A549 (cell line): ENCODE measurements around the gene CNOT3. TPM values are rescaled to one million over a fixed set of nuclear protein-coding genes. Genes with fewer than 3 reads are reported as not detected.

Experiments
- ATAC-seq, 2 experiments: fragments of 200-7000 bp in 1 of 2; fragments of >200 bp in 1 of 2; cut with Nextera tagmentation in 1 of 2; cut with Tn5 transposase in 1 of 2; 3 replicates each; pipeline versions ENCODE4 v1.8.0 to v1.9.1; 2018 to 2020; ENCODE audit warnings: mild to moderate bottlenecking in 1 of 2, moderate library complexity in 1 of 2
- CTCF ChIA-PET: fragments of 300-600 bp; sonication (Branson Sonifier 250); formaldehyde crosslinking; extraction: SDS; loops from one replicate; lab custom pipeline; 2021; ENCODE audit warnings: antibody characterized with exemption, inconsistent platforms; lab: Yijun Ruan, JAX
- POLR2A ChIA-PET: fragments of 350-600 bp; formaldehyde crosslinking; extraction: SDS; loops from one replicate; lab custom pipeline; 2021; ENCODE audit warnings: antibody characterized with exemption, inconsistent platforms; lab: Yijun Ruan, JAX
- DNase-seq, 2 experiments: peaks; one replicate each; pipeline versions ENCODE4 v3.0.0 to v3.0.0-alpha.2; 2011 to 2016; ENCODE audit warnings: low read depth in 1 of 2, low spot score in 1 of 2
- FAIRE-seq: peaks from 2 replicates; lab custom pipeline; 2011; peaks lifted over from hg19 to GRCh38; lab: Jason Lieb, UNC
- H3K27ac ChIP-seq, 2 experiments: fragments of >200 bp; sonication (Bioruptor Twin); formaldehyde crosslinking; 3 replicates each; pipeline ENCODE4 v1.5.1; 2016 to 2017
- H3K4me1 ChIP-seq: fragments of >200 bp; sonication (Bioruptor Twin); formaldehyde crosslinking; 3 replicates; pipeline ENCODE4 v1.6.1; 2016
- H3K4me2 ChIP-seq: fragments of >200 bp; sonication (Bioruptor Twin); formaldehyde crosslinking; 3 replicates; pipeline ENCODE4 v1.6.1; 2016
- H3K4me3 ChIP-seq: fragments of >200 bp; sonication (Bioruptor Twin); formaldehyde crosslinking; 3 replicates; pipeline ENCODE4 v1.5.1; 2016
- H3K9me3 ChIP-seq: fragments of >200 bp; sonication (Bioruptor Twin); formaldehyde crosslinking; 3 replicates; pipeline ENCODE4 v1.6.1; 2016
- BCL3 ChIP-seq: fragments of >200 bp; sonication (Bioruptor Twin); formaldehyde crosslinking; IDR thresholded peaks from 3 replicates; pipeline ENCODE4 v1.6.1; 2016
- BHLHE40 ChIP-seq: IDR thresholded peaks from 2 replicates; pipeline ENCODE4 v1.6.1; 2012; ENCODE audit warnings: low read depth, low read length, inconsistent platforms
- CHD2 ChIP-seq: fragments of 150-350 bp; IDR thresholded peaks from 2 replicates; pipeline ENCODE4 v1.6.1; 2014; ENCODE audit warnings: low read length; ENCODE audit not compliant: partially characterized antibody
- CHD4 ChIP-seq: fragments of 200-600 bp; sonication (generic); IDR thresholded peaks from 2 replicates; pipeline ENCODE4 v1.6.1; 2016; ENCODE audit warnings: antibody characterized with exemption, mild to moderate bottlenecking, borderline replicate concordance
- CTCF ChIP-seq: fragments of >200 bp; sonication (Bioruptor Twin); formaldehyde crosslinking; IDR thresholded peaks from 3 replicates; pipeline ENCODE4 v1.5.1; 2016
- E2F6 ChIP-seq: IDR thresholded peaks from 2 replicates; pipeline ENCODE4 v1.6.1; 2012; ENCODE audit warnings: low read depth, borderline replicate concordance
- EHF ChIP-seq: fragments of 250-450 bp; sonication (Bioruptor Pico); IDR thresholded peaks from 2 replicates; pipeline ENCODE4 v1.5.0; 2020; ENCODE audit warnings: mild to moderate bottlenecking
- EHMT2 ChIP-seq: fragments of 200-600 bp; sonication (generic); IDR thresholded peaks from 2 replicates; pipeline ENCODE4 v1.6.1; 2016; ENCODE audit warnings: antibody characterized with exemption, low read depth, mild to moderate bottlenecking, moderate library complexity
- ESRRA ChIP-seq: fragments of 150-350 bp; IDR thresholded peaks from 2 replicates; pipeline ENCODE4 v1.6.1; 2014; ENCODE audit warnings: mild to moderate bottlenecking, low read length, borderline replicate concordance
- FOSB ChIP-seq: fragments of 250-450 bp; sonication (Bioruptor Pico); IDR thresholded peaks from 2 replicates; pipeline ENCODE4 v1.5.0; 2020; ENCODE audit warnings: mild to moderate bottlenecking, moderate library complexity
- FOSL2 ChIP-seq, 2 experiments: fragments of 450-650 bp in 1 of 2; fragments of >200 bp in 1 of 2; sonication (Bioruptor Twin) in 1 of 2; formaldehyde crosslinking; IDR thresholded peaks; 2 replicates each; pipeline versions ENCODE4 v1.5.0 to v1.6.1; 2016 to 2020; ENCODE audit warnings: mild to moderate bottlenecking in 1 of 2, moderate library complexity in 1 of 2
- GATA3 ChIP-seq: IDR thresholded peaks from 2 replicates; pipeline ENCODE4 v1.6.1; 2012; ENCODE audit warnings: borderline replicate concordance
- HES2 ChIP-seq: fragments of >200 bp; sonication (Bioruptor Twin); formaldehyde crosslinking; IDR thresholded peaks from 2 replicates; pipeline ENCODE4 v1.6.1; 2016
- HOXA7 ChIP-seq: fragments of 250-450 bp; sonication (Bioruptor Pico); IDR thresholded peaks from 2 replicates; pipeline ENCODE4 v1.5.0; 2020; ENCODE audit warnings: mild to moderate bottlenecking, moderate library complexity
- JUN ChIP-seq, 2 experiments: fragments of >200 bp; sonication (Bioruptor Twin); formaldehyde crosslinking; IDR thresholded peaks; 2 replicates in 1 of 2; 3 replicates in 1 of 2; pipeline ENCODE4 v1.6.1; 2016 to 2017
- KDM5A ChIP-seq: fragments of 200-600 bp; sonication (generic); IDR thresholded peaks from 2 replicates; pipeline ENCODE4 v1.6.1; 2016; ENCODE audit warnings: antibody characterized with exemption, mild to moderate bottlenecking
- MAX ChIP-seq: IDR thresholded peaks from 2 replicates; pipeline ENCODE4 v1.6.1; 2012
- MYC ChIP-seq: IDR thresholded peaks from 2 replicates; pipeline ENCODE4 v1.6.1; 2012; ENCODE audit warnings: mild to moderate bottlenecking, inconsistent platforms, low read length, improper control_type of control experiment, borderline replicate concordance
- NPAS2 ChIP-seq: fragments of 250-450 bp; sonication (Bioruptor Pico); IDR thresholded peaks from 2 replicates; pipeline ENCODE4 v1.8.0; 2022; ENCODE audit warnings: mild to moderate bottlenecking, moderate library complexity, borderline replicate concordance
- NR3C1 ChIP-seq: fragments of >200 bp; sonication (Bioruptor Twin); formaldehyde crosslinking; IDR thresholded peaks from 3 replicates; pipeline ENCODE4 v1.6.1; 2017
- PHF8 ChIP-seq: fragments of 200-600 bp; sonication (generic); IDR thresholded peaks from 2 replicates; pipeline ENCODE4 v1.6.1; 2016; ENCODE audit warnings: low read depth, mild to moderate bottlenecking, antibody characterized with exemption, moderate library complexity, borderline replicate concordance
- POLR2A ChIP-seq: IDR thresholded peaks from 2 replicates; pipeline ENCODE4 v1.6.1; 2012; ENCODE audit warnings: mild to moderate bottlenecking, low read length
- RCOR1 ChIP-seq: fragments of 150-350 bp; IDR thresholded peaks from 2 replicates; pipeline ENCODE4 v1.6.1; 2014; ENCODE audit warnings: antibody characterized with exemption, low read length, low read depth
- RFX5 ChIP-seq: fragments of 450-650 bp; IDR thresholded peaks from 2 replicates; pipeline ENCODE4 v1.7.1; 2014; ENCODE audit warnings: antibody characterized with exemption, mild to moderate bottlenecking, moderate library complexity
- SMC3 ChIP-seq: fragments of >200 bp; sonication (Bioruptor Twin); formaldehyde crosslinking; IDR thresholded peaks from 3 replicates; pipeline ENCODE4 v1.6.1; 2018; ENCODE audit warnings: inconsistent platforms
- SREBF2 ChIP-seq: fragments of 450-650 bp; IDR thresholded peaks from 2 replicates; pipeline ENCODE4 v1.6.1; 2014; ENCODE audit warnings: mild to moderate bottlenecking, moderate library complexity
- TP53 ChIP-seq: fragments of 250-450 bp; sonication (Bioruptor Pico); IDR thresholded peaks from 2 replicates; pipeline ENCODE4 v1.5.0; 2021; ENCODE audit warnings: mild to moderate bottlenecking, moderate library complexity
- ZNF302 ChIP-seq: fragments of 250-450 bp; sonication (Bioruptor Pico); IDR thresholded peaks from 2 replicates; pipeline ENCODE4 v1.9.0; 2021; ENCODE audit warnings: inconsistent platforms, mild to moderate bottlenecking, moderate library complexity
- WGBS: methylation state at CpG from one replicate; pipeline ENCODE4 v1.1.6; 2017; ENCODE audit errors: missing lambda C conversion rate; 5-methylcytosine and 5-hydroxymethylcytosine counted together
- polyA plus RNA-seq, 4 experiments: library from polyadenylated mRNA; depleted of rRNA in 3 of 4; stranded (reverse); fragments of >200 nt; fragmentation: RNase III in 1 of 4; extraction: RNeasy Plus Mini Kit Qiagen cat#74134 plus additional on column Dnase treatment in 1 of 4; gene quantifications; 2 replicates in 3 of 4; 3 replicates in 1 of 4; pipeline ENCODE4 v1.2.3, GENCODE V29; 2011 to 2017

Gene CNOT3
- polyA plus RNA-seq, 2 of the 4 experiments (the other 2 are of a cell fraction), result 24.9 to 59.2 TPM

- ATAC-seq (no peak), DNase-seq (peak in 1 of 2 experiments; percentile 41), FAIRE-seq (no peak)
- Histone ChIP-seq H3K4me3 (peak overlapping the region; percentile 67), H3K9me3 (no peaks in the 10 kb centered on the region), H3K27ac (peak overlapping the region; percentile 90 to 95), H3K4me2 (peak overlapping the region; percentile 79), H3K4me1 (peaks cover 23% of the 10 kb centered on the region)
- CTCF ChIA-PET, result interaction anchor here (1.1 to 17.2 kb wide), 9 partner anchors 9 to 379 kb away, joined by 3 to 295 read pairs (median 4); partner anchors contain the start of genes LENG1 and TMC4
- 16% methylated on average over 12 of the region's 12 CpGs for WGBS
- no peak for TF ChIP-seq NPAS2 (CRISPR knock-in tag)
- peak; percentile 79 for TF ChIP-seq GATA3
- no peak for TF ChIP-seq FOSL2 (IDR thresholded peaks at IDR 0.05)
- TF ChIP-seq FOSL2 (CRISPR knock-in tag; IDR thresholded peaks at IDR 0.05), result peak; percentile 23; the same call in 1 of the 2 replicates
- 0 out of 2 replicates have a peak, but pooled peaks have one; percentile 34 for TF ChIP-seq MAX
- POLR2A ChIA-PET, result interaction anchor here (1.7 to 5.0 kb wide), 5 partner anchors 12 to 260 kb away, joined by 8 to 132 read pairs (median 33); partner anchors contain the start of genes CNOT3, LENG8 and RPS9
Observed at GRCh38 chr19:54188215-54188871, 50.8 kb downstream of the CNOT3 start.

GRCh38 chr19:54189145-54189734 lies 51.7 kb downstream of the CNOT3 start, which contains the start of gene MBOAT7:
MBOAT7 (minus strand) TSS chr19:54189580; CDS start chr19:54188508, 1,072 bp downstream.
- peak; percentile 51 to 73 for ATAC-seq
- Histone ChIP-seq H3K4me1 (peaks cover 23% of the 10 kb centered on the region), H3K4me2 (peak within 1 kb of the TSS; percentile 79), H3K4me3 (peak within 1 kb of the TSS; percentile 80), H3K9me3 (no peaks in the 10 kb centered on the region), H3K27ac (peak within 1 kb of the TSS; percentile 94 to 95)
- POLR2A ChIA-PET, result interaction anchor here (0.5 to 5.0 kb wide), 22 partner anchors 10 to 543 kb away, joined by 3 to 132 read pairs (median 7); partner anchors contain the start of genes CNOT3, LENG1, LENG8 and LENG9
- no peak for DNase-seq
- no peak for FAIRE-seq
- 1% methylated on average over 16 of the region's 64 CpGs for WGBS
- TF ChIP-seq CHD4 (no peak), RFX5 (no peak), ZNF302 (no peak), GATA3 (no peak), SMC3 (peak; percentile 26; the same call in 1 of the 3 replicates), CTCF (peak; percentile 34; the same call in 2 of the 3 replicates), POLR2A (peak; percentile 63), KDM5A (no peak), MYC (0 out of 2 replicates have a peak, but pooled peaks have one; percentile 7), FOSB (CRISPR knock-in tag) (no peak), HOXA7 (no peak), NR3C1 (no peak), SREBF2 (no peak), CHD2 (no peak), PHF8 (peak; percentile 62; the same call in 1 of the 2 replicates), E2F6 (no peak), HES2 (no peak), EHF (no peak), JUN (IDR thresholded peaks at IDR 0.05) (peak in 1 of 2 experiments; percentile 58; a peak in 3 of 5 replicates), RCOR1 (no peak), BCL3 (peak; percentile 59; the same call in 1 of the 3 replicates), EHMT2 (no peak), ESRRA (no peak), TP53 (CRISPR knock-in tag) (peak; percentile 76; the same call in 1 of the 2 replicates), MAX (peak; percentile 62), BHLHE40 (no peak)
- CTCF ChIA-PET, result interaction anchor here (0.8 to 17.2 kb wide), 10 partner anchors 9 to 380 kb away, joined by 3 to 295 read pairs (median 4); partner anchors contain the start of genes LENG1 and TMC4
